HL-60 (cell line): ENCODE results near the gene WIPF1.

Experiments
- CTCF ChIP-seq: IDR thresholded peaks from one replicate; pipeline ENCODE4 v1.5.1; 2011; ENCODE audit warnings: low read length, control low read depth, inconsistent platforms; ENCODE audit not compliant: insufficient read depth
- REST ChIP-seq: IDR thresholded peaks from 2 replicates; pipeline ENCODE4 v1.6.1; 2012; ENCODE audit warnings: low read depth; ENCODE audit not compliant: insufficient replicate concordance

- TF ChIP-seq CTCF (no peak), REST (no peak)
These were observed 31.0 kb upstream of the WIPF1 start for GRCh38 chr2:174628528-174629169.
